Keratinocyte (primary cell): ENCODE measurements around the gene CDKN2D.

Experiments
- CTCF ChIP-seq, 3 experiments: IDR thresholded peaks in 1 of 3; conservative IDR thresholded peaks in 1 of 3; optimal IDR thresholded peaks in 1 of 3; 2 replicates in 2 of 3; 3 replicates in 1 of 3; pipeline versions ENCODE3 to v1.5.1; 2011; ENCODE audit warnings: low read length in 3 of 3, mild to moderate bottlenecking in 3 of 3, moderate library complexity in 2 of 3, control low read depth in 1 of 3, inconsistent platforms in 1 of 3; ENCODE audit not compliant: insufficient read depth in 2 of 3; ENCODE audit errors: extremely low read depth in 1 of 3
- EZH2 ChIP-seq: IDR thresholded peaks from one replicate; pipeline ENCODE4 v1.6.1; 2012; ENCODE audit warnings: inconsistent platforms, mild to moderate bottlenecking, low read length, moderate library complexity

GRCh38 chr19:10593820-10594637, 25.2 kb upstream of the CDKN2D start:
- TF ChIP-seq CTCF (optimal IDR thresholded peaks at IDR 0.05 in 1 of 3, IDR thresholded peaks at IDR 0.05 in 1 of 3, conservative IDR thresholded peaks at IDR 0.05 in 1 of 3; ENCODE audit: extremely low read depth in 1 of 3, insufficient read depth in 2 of 3, low read length in 3 of 3) (no peak), EZH2 (no peak)
